WTC11 (cell line): ENCODE results near the gene PDE6H. TPM values are rescaled to one million over a fixed set of nuclear protein-coding genes. Genes with fewer than 3 reads are reported as not detected.

ENCODE experiments used
- ATAC-seq: fragments of 200-7000 bp; cut with Tn5 transposase; 2 replicates; pipeline ENCODE4 v1.10.0; 2021; ENCODE audit warnings: mild to moderate bottlenecking, moderate library complexity
- CTCF ChIA-PET: fragments of 300-600 bp; sonication (Branson Sonifier 250); formaldehyde crosslinking; loops from one replicate; lab custom pipeline; 2021; ENCODE audit warnings: antibody characterized with exemption; lab: Charles Lee
- POLR2A ChIA-PET: fragments of 350-600 bp; sonication (Branson Sonifier 250); formaldehyde crosslinking; loops from one replicate; lab custom pipeline; 2021; ENCODE audit warnings: antibody characterized with exemption; lab: Charles Lee
- DNase-seq: peaks from one replicate; pipeline ENCODE4 v3.0.0; 2021; ENCODE audit warnings: low spot score
- H3K27ac Mint-ChIP-seq: 2 replicates; pipeline ENCODE4 v1.8.0; 2021; ENCODE audit warnings: mixed read lengths
- H3K27me3 Mint-ChIP-seq: 2 replicates; pipeline ENCODE4 v1.8.0; 2021; ENCODE audit warnings: low read depth, mild to moderate bottlenecking, moderate library complexity, mixed read lengths
- H3K36me3 Mint-ChIP-seq: 2 replicates; pipeline ENCODE4 v1.8.0; 2021; ENCODE audit warnings: mixed read lengths
- H3K4me1 Mint-ChIP-seq: 2 replicates; pipeline ENCODE4 v1.8.0; 2022; ENCODE audit warnings: mixed read lengths
- H3K4me3 Mint-ChIP-seq: 2 replicates; pipeline ENCODE4 v1.8.0; 2021; ENCODE audit warnings: mild to moderate bottlenecking, moderate library complexity, mixed read lengths
- H3K9me3 Mint-ChIP-seq: 2 replicates; pipeline ENCODE4 v1.8.0; 2021; ENCODE audit warnings: mixed read lengths
- ATF6 ChIP-seq: sonication (generic); formaldehyde crosslinking; IDR thresholded peaks from 2 replicates; pipeline ENCODE4 v1.8.1; 2023; ENCODE audit warnings: mild to moderate bottlenecking, missing genetic modification reagents
- CREB1 ChIP-seq: sonication (generic); formaldehyde crosslinking; IDR thresholded peaks from 2 replicates; pipeline ENCODE4 v1.8.0; 2023; ENCODE audit warnings: mild to moderate bottlenecking, missing genetic modification reagents
- ELF4 ChIP-seq: sonication (generic); formaldehyde crosslinking; IDR thresholded peaks from 2 replicates; pipeline ENCODE4 v1.8.1; 2022; ENCODE audit warnings: low read depth, mild to moderate bottlenecking, moderate library complexity, missing genetic modification reagents
- ETV6 ChIP-seq: sonication (generic); formaldehyde crosslinking; IDR thresholded peaks from 2 replicates; pipeline ENCODE4 v1.8.1; 2022; ENCODE audit warnings: mild to moderate bottlenecking, missing genetic modification reagents
- FOXJ3 ChIP-seq: sonication (generic); formaldehyde crosslinking; IDR thresholded peaks from 2 replicates; pipeline ENCODE4 v1.9.0; 2021; ENCODE audit warnings: missing genetic modification reagents, mild to moderate bottlenecking, borderline replicate concordance
- GRHL2 ChIP-seq: fragments of 250-450 bp; sonication (Bioruptor Pico); IDR thresholded peaks from 2 replicates; pipeline ENCODE4 v1.8.0; 2022; ENCODE audit warnings: mild to moderate bottlenecking, moderate library complexity; ENCODE audit not compliant: insufficient replicate concordance, severe bottlenecking
- HMGXB4 ChIP-seq: sonication (generic); formaldehyde crosslinking; IDR thresholded peaks from 2 replicates; pipeline ENCODE4 v1.8.1; 2023; ENCODE audit warnings: mild to moderate bottlenecking, moderate library complexity, missing genetic modification reagents
- JUN ChIP-seq: sonication (generic); formaldehyde crosslinking; IDR thresholded peaks from 2 replicates; pipeline ENCODE4 v1.8.0; 2023; ENCODE audit warnings: mild to moderate bottlenecking, missing genetic modification reagents
- MYBL2 ChIP-seq: sonication (generic); formaldehyde crosslinking; IDR thresholded peaks from 2 replicates; pipeline ENCODE4 v1.8.1; 2023; ENCODE audit warnings: mild to moderate bottlenecking, moderate library complexity, missing genetic modification reagents
- SMAD3 ChIP-seq: sonication (generic); formaldehyde crosslinking; IDR thresholded peaks from 2 replicates; pipeline ENCODE4 v1.8.0; 2022; ENCODE audit warnings: missing genetic modification reagents, mild to moderate bottlenecking, borderline replicate concordance
- SP1 ChIP-seq: sonication (generic); formaldehyde crosslinking; conservative IDR thresholded peaks from 2 replicates; pipeline ENCODE4 v1.8.1; 2022; ENCODE audit warnings: missing genetic modification reagents
- TCF7 ChIP-seq: sonication (generic); formaldehyde crosslinking; IDR thresholded peaks from 2 replicates; pipeline ENCODE4 v1.8.0; 2022; ENCODE audit warnings: mild to moderate bottlenecking, low read depth, missing genetic modification reagents, moderate library complexity
- TEAD1 ChIP-seq: sonication (generic); formaldehyde crosslinking; IDR thresholded peaks from 2 replicates; pipeline ENCODE4 v1.8.0; 2022; ENCODE audit warnings: mild to moderate bottlenecking, missing genetic modification reagents
- TEAD4 ChIP-seq: sonication (generic); formaldehyde crosslinking; IDR thresholded peaks from 2 replicates; pipeline ENCODE4 v1.8.0; 2022; ENCODE audit warnings: mild to moderate bottlenecking, missing genetic modification reagents
- TP53 ChIP-seq: sonication (generic); formaldehyde crosslinking; IDR thresholded peaks from 2 replicates; pipeline ENCODE4 v1.8.1; 2023; ENCODE audit warnings: mild to moderate bottlenecking, missing genetic modification reagents
- ZMAT4 ChIP-seq: fragments of 250-450 bp; sonication (Bioruptor Pico); IDR thresholded peaks from 2 replicates; pipeline ENCODE4 v1.9.0; 2021; ENCODE audit warnings: mild to moderate bottlenecking
- ZNF138 ChIP-seq: sonication (generic); formaldehyde crosslinking; conservative IDR thresholded peaks from 2 replicates; pipeline ENCODE4 v1.8.1; 2022; ENCODE audit warnings: mild to moderate bottlenecking, moderate library complexity, missing genetic modification reagents
- ZNF219 ChIP-seq: sonication (generic); formaldehyde crosslinking; IDR thresholded peaks from 2 replicates; pipeline ENCODE4 v1.8.0; 2023; ENCODE audit warnings: missing genetic modification reagents, mild to moderate bottlenecking, borderline replicate concordance
- ZNF263 ChIP-seq: sonication (generic); formaldehyde crosslinking; IDR thresholded peaks from 2 replicates; pipeline ENCODE4 v1.8.1; 2022; ENCODE audit warnings: low read depth, mild to moderate bottlenecking, moderate library complexity, missing genetic modification reagents
- ZNF396 ChIP-seq: fragments of 250-450 bp; sonication (Bioruptor Pico); IDR thresholded peaks from 2 replicates; pipeline ENCODE4 v1.8.0; 2021; ENCODE audit warnings: mild to moderate bottlenecking, moderate library complexity, borderline replicate concordance
- ZNF416 ChIP-seq: fragments of 250-450 bp; sonication (Bioruptor Pico); IDR thresholded peaks from 2 replicates; pipeline ENCODE4 v1.9.0; 2021; ENCODE audit warnings: mild to moderate bottlenecking, inconsistent platforms
- total RNA-seq: library from RNA; stranded (reverse); gene quantifications from 3 replicates; pipeline ENCODE4 v1.2.3, GENCODE V29; 2021
- TF ChIP-seq, protein P1 (sequence below): sonication (generic); formaldehyde crosslinking; IDR thresholded peaks from 2 replicates; pipeline ENCODE4 v1.8.1; 2023; ENCODE audit warnings: mild to moderate bottlenecking, missing genetic modification reagents, moderate library complexity
- TF ChIP-seq, protein P2 (sequence below): sonication (generic); formaldehyde crosslinking; conservative IDR thresholded peaks from 2 replicates; pipeline ENCODE4 v1.8.1; 2023; ENCODE audit warnings: mild to moderate bottlenecking, low read depth, missing genetic modification reagents, moderate library complexity
- TF ChIP-seq, protein P3 (sequence below): sonication (generic); formaldehyde crosslinking; IDR thresholded peaks from 2 replicates; pipeline ENCODE4 v1.8.1; 2023; ENCODE audit warnings: mild to moderate bottlenecking, missing genetic modification reagents
- TF ChIP-seq, protein P4 (sequence below): sonication (generic); formaldehyde crosslinking; IDR thresholded peaks from 2 replicates; pipeline ENCODE4 v1.8.0; 2022; ENCODE audit warnings: mild to moderate bottlenecking, missing genetic modification reagents

The PDE6H gene
- total RNA-seq, 1 experiment from 2014 or later, result not detected

GRCh38 chr12:15001733-15002382 is 29.0 kb downstream of the PDE6H start:
- ATAC-seq (peak; percentile 98), DNase-seq (peak; percentile 34)
- no peak overlapping the region for H3K4me3 Mint-ChIP-seq
- CTCF ChIA-PET, result interaction anchor here (0.7 to 2.4 kb wide), 5 partner anchors 9 to 526 kb away, joined by 3 to 17 read pairs (median 3); partner anchors contain the start of gene RERG
- peaks cover 12% of the 10 kb centered on the region for H3K4me1 Mint-ChIP-seq
- no peak for TF ChIP-seq ZNF263 (CRISPR knock-in tag)
- TF ChIP-seq, protein P1, sequence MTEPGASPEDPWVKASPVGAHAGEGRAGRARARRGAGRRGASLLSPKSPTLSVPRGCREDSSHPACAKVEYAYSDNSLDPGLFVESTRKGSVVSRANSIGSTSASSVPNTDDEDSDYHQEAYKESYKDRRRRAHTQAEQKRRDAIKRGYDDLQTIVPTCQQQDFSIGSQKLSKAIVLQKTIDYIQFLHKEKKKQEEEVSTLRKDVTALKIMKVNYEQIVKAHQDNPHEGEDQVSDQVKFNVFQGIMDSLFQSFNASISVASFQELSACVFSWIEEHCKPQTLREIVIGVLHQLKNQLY (CRISPR knock-in tag), result no peak
- TF ChIP-seq, protein P2, sequence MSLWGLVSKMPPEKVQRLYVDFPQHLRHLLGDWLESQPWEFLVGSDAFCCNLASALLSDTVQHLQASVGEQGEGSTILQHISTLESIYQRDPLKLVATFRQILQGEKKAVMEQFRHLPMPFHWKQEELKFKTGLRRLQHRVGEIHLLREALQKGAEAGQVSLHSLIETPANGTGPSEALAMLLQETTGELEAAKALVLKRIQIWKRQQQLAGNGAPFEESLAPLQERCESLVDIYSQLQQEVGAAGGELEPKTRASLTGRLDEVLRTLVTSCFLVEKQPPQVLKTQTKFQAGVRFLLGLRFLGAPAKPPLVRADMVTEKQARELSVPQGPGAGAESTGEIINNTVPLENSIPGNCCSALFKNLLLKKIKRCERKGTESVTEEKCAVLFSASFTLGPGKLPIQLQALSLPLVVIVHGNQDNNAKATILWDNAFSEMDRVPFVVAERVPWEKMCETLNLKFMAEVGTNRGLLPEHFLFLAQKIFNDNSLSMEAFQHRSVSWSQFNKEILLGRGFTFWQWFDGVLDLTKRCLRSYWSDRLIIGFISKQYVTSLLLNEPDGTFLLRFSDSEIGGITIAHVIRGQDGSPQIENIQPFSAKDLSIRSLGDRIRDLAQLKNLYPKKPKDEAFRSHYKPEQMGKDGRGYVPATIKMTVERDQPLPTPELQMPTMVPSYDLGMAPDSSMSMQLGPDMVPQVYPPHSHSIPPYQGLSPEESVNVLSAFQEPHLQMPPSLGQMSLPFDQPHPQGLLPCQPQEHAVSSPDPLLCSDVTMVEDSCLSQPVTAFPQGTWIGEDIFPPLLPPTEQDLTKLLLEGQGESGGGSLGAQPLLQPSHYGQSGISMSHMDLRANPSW, result no peak
- no peak for TF ChIP-seq HMGXB4 (CRISPR knock-in tag)
- TF ChIP-seq SP1 (CRISPR knock-in tag), result no peak
- no peak for TF ChIP-seq CREB1 (CRISPR knock-in tag)
- TF ChIP-seq TP53 (CRISPR knock-in tag), result no peak
- TF ChIP-seq ELF4, result no peak
- TF ChIP-seq ZNF396 (CRISPR knock-in tag), result no peak
- TF ChIP-seq TCF7 (CRISPR knock-in tag), result no peak
- TF ChIP-seq GRHL2, result no peak
- TF ChIP-seq ZNF219 (CRISPR knock-in tag), result no peak
- TF ChIP-seq, all 79 proteins: peak for 0
- H3K27ac Mint-ChIP-seq, result no peak overlapping the region
- POLR2A ChIA-PET, result no interaction called here
- H3K9me3 Mint-ChIP-seq, result no peaks in the 10 kb centered on the region
- H3K36me3 Mint-ChIP-seq, result no peaks in the 10 kb centered on the region
- no peaks in the 10 kb centered on the region for H3K27me3 Mint-ChIP-seq

- Mint-ChIP-seq H3K27me3 (no peaks in the 10 kb centered on the region), H3K4me1 (peaks cover 12% of the 10 kb centered on the region), H3K27ac (no peak overlapping the region), H3K4me3 (no peak overlapping the region), H3K36me3 (no peaks in the 10 kb centered on the region), H3K9me3 (no peaks in the 10 kb centered on the region)
- ChIA-PET POLR2A (no interaction called here), CTCF (interaction anchor here (1.2 kb wide), 1 partner anchor 193 kb away, joined by 3 read pairs; no protein-coding TSS in a partner anchor)
- no peak for ATAC-seq
- DNase-seq, result no peak
- no peak for TF ChIP-seq ETV6 (CRISPR knock-in tag)
- no peak for TF ChIP-seq FOXJ3
- TF ChIP-seq, protein P3, sequence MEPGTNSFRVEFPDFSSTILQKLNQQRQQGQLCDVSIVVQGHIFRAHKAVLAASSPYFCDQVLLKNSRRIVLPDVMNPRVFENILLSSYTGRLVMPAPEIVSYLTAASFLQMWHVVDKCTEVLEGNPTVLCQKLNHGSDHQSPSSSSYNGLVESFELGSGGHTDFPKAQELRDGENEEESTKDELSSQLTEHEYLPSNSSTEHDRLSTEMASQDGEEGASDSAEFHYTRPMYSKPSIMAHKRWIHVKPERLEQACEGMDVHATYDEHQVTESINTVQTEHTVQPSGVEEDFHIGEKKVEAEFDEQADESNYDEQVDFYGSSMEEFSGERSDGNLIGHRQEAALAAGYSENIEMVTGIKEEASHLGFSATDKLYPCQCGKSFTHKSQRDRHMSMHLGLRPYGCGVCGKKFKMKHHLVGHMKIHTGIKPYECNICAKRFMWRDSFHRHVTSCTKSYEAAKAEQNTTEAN (CRISPR knock-in tag), result no peak
- TF ChIP-seq, protein P4, sequence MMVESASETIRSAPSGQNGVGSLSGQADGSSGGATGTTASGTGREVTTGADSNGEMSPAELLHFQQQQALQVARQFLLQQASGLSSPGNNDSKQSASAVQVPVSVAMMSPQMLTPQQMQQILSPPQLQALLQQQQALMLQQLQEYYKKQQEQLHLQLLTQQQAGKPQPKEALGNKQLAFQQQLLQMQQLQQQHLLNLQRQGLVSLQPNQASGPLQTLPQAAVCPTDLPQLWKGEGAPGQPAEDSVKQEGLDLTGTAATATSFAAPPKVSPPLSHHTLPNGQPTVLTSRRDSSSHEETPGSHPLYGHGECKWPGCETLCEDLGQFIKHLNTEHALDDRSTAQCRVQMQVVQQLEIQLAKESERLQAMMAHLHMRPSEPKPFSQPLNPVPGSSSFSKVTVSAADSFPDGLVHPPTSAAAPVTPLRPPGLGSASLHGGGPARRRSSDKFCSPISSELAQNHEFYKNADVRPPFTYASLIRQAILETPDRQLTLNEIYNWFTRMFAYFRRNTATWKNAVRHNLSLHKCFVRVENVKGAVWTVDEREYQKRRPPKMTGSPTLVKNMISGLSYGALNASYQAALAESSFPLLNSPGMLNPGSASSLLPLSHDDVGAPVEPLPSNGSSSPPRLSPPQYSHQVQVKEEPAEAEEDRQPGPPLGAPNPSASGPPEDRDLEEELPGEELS, result no peak
- no peak for TF ChIP-seq ZNF138 (CRISPR knock-in tag)
- no peak for TF ChIP-seq ZMAT4 (CRISPR knock-in tag)
- TF ChIP-seq TEAD4 (CRISPR knock-in tag), result no peak
- no peak for TF ChIP-seq ZNF416
- no peak for TF ChIP-seq MYBL2
- TF ChIP-seq ATF6, result no peak
- no peak for TF ChIP-seq JUN
- no peak for TF ChIP-seq TEAD1 (CRISPR knock-in tag)
- TF ChIP-seq SMAD3, result no peak
- no peak for TF ChIP-seq ZNF396 (CRISPR knock-in tag)
Observed at GRCh38 chr12:15004421-15004820, 31.6 kb downstream of the PDE6H start.
